NCI-H345 (cell line): ENCODE measurements around the gene MAG.

Experiments
- DNase-seq: peaks from one replicate; lab custom pipeline; 2025; lab: John Stamatoyannopoulos, UW

Gene MAG

DNA sequence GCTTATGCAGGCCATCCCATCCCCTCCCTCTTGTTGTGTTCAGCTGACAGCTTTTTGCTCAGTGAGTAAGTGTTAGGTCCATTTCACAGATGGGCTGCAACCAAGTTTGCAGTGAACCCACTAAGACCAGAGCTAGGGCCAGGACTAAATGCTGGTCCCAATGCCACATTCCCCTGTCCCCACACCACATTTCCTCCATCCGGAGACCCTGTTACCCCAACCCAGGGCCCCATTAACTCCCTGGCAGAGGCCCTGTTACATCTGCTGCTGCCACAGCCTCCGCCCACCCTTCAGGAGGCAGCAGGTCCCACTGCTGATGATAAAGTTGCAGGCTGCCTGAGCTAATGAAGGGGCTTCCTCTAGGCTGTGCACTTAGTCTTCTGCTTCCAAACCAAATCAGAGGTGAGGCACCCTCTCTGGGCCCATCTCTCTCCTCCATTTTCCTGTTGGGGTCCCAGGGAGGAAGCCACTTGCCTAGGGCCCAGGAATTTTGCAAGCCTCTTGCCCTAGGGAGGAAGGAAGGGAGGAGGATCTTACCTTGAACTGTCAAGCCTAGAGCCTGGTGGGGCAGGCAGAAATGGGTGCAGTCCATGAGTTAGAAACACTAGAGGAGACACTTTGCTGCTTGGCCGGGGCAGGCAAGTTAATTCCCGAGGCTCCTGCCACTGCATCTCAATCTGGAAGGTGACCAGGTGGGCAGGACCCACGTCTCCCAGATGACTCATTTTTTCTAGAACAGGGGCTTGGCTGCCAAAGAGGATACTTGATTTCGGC lies 26.6 kb upstream of the MAG start:
- DNase-seq = no peak

DNA sequence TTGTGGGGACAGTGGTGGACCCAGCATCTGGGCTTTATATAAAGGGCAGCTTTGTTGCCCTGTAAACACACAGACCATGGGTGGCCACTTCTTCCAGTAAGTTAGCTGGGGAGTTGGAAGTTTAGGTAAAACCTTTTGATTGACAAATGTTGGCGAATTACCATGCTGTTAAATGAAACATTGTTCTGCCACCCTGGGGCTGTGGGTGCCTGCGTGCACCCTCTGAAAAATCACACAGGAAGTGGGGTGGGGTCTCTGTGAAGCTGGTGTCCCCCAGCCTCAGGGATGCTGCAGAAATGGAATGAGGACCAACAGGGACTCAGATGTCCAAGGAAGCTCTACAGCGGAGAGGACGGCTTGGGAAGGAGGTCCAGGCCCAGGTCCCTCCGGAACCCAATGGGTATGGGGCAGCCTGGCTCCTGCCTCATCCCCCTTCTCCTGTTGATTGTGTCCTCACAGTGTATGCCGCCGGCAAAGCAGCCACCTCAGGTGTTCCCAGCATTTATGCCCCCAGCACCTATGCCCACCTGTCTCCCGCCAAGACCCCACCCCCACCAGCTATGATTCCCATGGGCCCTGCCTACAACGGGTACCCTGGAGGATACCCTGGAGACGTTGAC lies 26.0 kb upstream of the MAG start:
- DNase-seq = no peak

DNA sequence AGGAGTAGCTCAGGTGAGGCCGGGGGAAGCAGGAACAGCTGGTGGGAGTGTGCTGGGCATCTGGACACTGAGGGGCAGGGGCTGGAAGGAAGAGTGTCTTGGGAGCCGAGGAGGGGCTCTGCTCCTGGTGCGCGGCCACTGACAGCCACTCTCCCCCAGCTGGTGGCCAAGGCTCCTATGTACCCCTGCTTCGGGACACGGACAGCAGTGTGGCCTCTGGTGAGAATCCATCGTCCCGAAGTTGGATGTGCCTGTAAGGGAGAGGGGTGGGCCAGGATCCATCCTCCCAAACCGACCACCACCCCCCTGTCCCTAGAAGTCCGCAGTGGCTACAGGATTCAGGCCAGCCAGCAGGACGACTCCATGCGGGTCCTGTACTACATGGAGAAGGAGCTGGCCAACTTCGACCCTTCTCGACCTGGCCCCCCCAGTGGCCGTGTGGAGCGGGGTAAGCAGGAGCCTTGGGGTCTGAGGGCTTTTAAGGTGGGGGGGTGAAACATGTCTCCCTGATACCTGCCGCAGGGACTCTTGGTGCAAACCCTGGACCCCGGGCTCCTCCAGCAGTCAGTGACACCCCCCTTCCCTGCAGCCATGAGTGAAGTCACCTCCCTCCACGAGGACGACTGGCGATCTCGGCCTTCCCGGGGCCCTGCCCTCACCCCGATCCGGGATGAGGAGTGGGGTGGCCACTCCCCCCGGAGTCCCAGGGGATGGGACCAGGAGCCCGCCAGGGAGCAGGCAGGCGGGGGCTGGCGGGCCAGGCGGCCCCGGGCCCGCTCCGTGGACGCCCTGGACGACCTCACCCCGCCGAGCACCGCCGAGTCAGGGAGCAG lies 25.2 kb upstream of the MAG start:
- no peak for DNase-seq

DNA sequence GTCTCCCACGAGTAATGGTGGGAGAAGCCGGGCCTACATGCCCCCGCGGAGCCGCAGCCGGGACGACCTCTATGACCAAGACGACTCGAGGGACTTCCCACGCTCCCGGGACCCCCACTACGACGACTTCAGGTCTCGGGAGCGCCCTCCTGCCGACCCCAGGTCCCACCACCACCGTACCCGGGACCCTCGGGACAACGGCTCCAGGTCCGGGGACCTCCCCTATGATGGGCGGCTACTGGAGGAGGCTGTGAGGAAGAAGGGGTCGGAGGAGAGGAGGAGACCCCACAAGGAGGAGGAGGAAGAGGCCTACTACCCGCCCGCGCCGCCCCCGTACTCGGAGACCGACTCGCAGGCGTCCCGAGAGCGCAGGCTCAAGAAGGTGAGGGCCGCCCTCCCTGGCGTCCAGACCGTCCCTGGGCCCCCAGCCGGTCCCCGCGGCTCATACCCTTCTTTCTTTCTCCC lies 24.6 kb upstream of the MAG start:
- no peak for DNase-seq

DNA sequence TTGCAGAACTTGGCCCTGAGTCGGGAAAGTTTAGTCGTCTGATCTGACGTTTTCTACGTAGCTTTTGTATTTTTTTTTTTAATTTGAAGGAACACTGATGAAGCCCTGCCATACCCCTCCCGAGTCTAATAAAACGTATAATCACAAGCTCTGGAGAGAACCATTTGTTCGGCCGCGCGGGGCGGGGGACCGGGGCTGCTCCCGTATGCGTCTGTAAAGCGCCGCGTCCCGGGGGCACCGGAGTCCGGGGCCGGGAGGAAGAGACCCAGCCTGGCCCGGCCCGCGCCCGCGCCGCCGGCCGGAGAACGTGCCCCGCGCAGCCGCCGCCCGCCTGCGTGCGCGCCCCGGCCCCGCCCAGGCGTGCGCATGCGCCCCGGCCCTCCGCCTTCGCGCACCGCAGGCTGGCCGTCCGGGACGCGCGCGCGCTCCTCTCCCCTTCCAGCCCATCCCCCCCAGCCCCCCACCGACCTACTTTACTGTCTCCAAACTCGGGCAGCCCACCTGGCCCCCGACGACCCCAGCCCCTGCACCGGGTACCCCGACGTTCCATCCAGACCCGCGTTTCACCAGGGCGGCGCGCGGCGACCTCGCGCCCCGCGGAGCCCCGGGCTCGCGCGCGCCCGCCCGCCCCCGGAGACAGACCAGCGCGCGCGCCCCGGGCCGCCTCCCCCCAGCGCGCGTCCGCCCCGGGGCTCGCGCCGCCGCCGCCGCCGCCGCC lies 24.0 kb upstream of the MAG start:
- peak; percentile 91 for DNase-seq

- peak; percentile 92 for DNase-seq
These were observed 23.2 kb upstream of the MAG start, which contains the start of gene USF2 for GRCh38 chr19:35268536-35269437. TSS of gene USF2 (plus strand) at chr19:35268962. CDS start at chr19:35269102, 140 bp downstream.

DNA sequence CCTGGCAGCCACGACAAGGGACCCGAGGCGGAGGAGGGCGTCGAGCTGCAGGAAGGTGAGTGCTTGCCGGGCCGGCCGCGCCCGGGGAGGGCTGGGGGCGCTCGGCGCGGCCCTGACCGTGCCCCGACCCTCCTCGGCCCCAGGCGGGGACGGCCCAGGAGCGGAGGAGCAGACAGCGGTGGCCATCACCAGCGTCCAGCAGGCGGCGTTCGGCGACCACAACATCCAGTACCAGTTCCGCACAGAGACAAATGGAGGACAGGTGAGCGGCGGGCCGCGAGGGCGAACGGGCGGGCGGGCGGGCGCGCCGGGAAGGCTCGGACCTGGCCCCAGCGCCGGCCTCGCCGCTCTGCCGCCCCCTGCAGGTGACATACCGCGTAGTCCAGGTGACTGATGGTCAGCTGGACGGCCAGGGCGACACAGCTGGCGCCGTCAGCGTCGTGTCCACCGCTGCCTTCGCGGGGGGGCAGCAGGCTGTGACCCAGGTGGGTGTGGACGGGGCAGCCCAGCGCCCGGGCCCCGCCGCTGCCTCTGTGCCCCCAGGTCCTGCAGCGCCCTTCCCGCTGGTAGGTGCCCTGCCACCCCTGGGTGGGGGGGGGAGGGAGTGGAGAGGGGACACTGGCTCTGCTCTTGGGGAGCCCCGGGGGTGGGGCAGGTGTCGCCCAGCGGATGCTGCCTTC lies 22.4 kb upstream of the MAG start:
- DNase-seq = peak; percentile 88

GRCh38 chr19:35270381-35270811 lies 21.6 kb upstream of the MAG start:
- DNase-seq = no peak

DNA sequence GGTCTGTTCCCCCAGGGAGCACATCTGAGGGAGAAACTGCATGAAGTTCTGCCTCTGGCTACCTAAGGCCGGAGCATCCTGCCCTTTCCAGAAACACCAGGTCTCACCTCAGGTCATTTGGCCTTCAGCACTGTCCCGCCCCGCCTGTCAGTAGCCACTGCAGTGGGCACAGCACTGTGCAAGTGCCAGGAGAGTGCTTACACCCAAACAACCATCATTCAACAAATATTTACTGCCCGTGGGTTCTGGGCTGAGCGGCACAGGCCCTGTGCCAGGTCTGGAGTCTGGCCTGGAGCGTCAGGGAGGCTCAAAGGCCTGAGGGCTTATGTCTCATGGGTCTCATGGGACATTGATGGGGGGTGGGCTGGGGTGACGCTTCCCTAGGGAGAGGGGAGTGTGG lies 20.4 kb upstream of the MAG start:
- DNase-seq = no peak

- DNase-seq = no peak
These were observed 19.7 kb upstream of the MAG start for GRCh38 chr19:35272122-35272719.

DNA sequence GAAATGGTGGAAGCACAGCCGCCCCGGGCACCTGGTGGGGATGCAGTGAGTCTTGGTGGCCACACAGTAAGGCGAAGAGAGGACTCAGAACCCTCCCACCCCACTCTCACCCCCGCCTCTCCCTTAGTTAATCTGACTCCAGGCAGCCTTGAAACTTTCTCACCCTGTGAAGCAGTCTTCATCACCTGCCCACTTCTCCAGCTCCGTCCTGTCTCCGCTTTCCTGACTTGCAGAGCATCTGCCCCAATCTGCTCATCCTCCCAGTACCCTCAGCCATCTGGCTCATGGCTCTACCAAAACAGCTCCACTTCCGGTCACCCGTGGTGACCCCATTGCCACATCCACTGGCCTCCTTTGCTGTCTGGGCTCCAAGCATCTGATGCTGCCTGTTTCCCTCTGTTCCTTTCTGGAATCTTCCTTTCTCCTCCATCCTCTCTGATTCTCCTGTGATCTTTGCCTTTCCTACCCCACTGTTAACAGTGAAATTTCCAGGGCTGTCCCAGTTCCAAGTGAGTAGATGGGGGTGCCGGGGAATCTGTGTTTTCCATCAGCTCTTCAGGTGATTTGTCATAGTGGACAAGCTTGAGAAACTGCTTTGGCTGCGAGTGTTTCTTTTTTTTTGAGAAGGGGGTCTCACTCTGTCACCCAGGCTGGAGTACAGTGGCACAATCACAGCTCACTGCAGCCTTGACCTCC lies 18.9 kb upstream of the MAG start:
- DNase-seq = no peak

GRCh38 chr19:35273686-35274259 lies 18.2 kb upstream of the MAG start:
- DNase-seq = no peak

GRCh38 chr19:35274323-35274722 lies 17.6 kb upstream of the MAG start:
- DNase-seq = no peak

- no peak for DNase-seq
These were observed 15.2 kb upstream of the MAG start for GRCh38 chr19:35276706-35277281.

GRCh38 chr19:35278578-35279284 lies 13.2 kb upstream of the MAG start:
- no peak for DNase-seq

DNA sequence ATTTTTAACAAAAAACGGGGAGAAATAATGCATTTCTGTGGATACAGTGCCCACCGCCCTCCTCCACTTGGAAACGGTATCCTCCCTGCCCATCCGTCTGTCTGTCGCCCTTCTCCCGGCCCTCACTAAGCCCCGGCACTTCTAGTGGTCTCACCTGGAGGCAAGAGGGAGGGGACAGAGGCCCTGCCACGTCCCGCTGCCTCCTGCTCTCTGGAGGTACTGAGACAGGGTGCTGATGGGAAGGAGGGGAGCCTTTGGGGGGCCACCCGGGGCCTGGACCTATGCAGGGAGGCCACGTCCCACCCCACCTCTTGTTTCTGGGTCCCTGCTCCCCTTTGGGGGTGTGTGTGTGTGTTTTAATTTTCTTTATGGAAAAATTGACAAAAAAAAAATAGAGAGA lies 12.6 kb upstream of the MAG start:
- no peak for DNase-seq

DNA sequence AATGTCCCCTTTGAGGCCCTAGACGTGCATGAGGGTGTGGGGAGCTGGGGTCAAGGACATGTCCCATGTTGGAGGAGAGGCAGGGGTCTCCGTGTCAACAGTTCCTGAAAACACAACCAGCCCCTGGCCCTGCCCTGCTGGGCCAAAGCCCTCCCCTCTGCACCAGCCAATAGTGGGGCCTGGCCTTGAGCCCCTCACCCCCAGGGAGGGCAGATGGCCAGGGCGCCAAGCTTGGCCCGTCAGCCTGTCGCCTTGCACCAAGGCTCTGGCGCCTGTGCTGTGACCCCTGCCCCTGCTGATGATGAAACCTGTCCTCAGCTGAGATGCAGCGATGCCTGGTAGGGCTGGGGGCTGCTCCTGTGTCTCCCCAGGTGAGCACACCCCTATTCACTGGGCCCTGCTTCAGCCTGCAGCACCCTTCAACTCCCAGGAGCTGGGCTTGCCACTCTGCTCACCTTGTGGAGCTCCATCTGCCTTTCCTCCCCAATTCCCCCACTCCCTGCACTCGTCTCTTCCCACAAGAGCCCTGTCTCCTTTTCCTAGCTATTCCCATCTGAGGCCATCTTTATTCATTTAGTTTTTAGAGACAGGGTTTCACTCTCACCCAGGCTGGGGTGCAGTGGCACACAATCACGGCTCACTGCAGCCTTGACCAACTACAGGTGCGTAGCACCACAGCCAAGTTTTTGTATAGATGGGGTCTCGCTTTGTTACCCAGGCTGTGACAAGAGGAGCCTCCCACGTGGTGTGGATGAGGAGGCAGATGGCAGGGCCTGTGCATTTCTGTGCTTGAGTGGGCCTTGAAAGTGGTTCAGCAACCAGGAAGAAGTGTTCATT lies 11.8 kb upstream of the MAG start:
- no peak for DNase-seq
